ENCODE data around the gene RPL29. TPM values are rescaled to one million over a fixed set of nuclear protein-coding genes. Genes with fewer than 3 reads are reported as not detected.

RPL29 gene
- total RNA-seq, 1 donor from 2014 or later, result 466 TPM

Other genes starting within 250 kb of the RPL29 start
- gene IQCF6, start 216.7 kb downstream of the RPL29 start, total RNA-seq, result not detected
- gene IQCF2, start 134.3 kb downstream of the RPL29 start, total RNA-seq, result not detected
- not detected for gene IQCF5, start 120.3 kb downstream of the RPL29 start, total RNA-seq
- not detected for gene IQCF1, start 92.5 kb downstream of the RPL29 start, total RNA-seq
- gene RRP9, start 54.0 kb downstream of the RPL29 start, total RNA-seq, result 9.7 TPM
- gene PARP3, start 53.5 kb downstream of the RPL29 start, total RNA-seq, result 15.2 TPM
- 0.16 TPM for gene GPR62, start 40.5 kb downstream of the RPL29 start, total RNA-seq
- 91.4 TPM for gene PCBP4, start 28.4 kb downstream of the RPL29 start, total RNA-seq
- gene ABHD14B, start 21.8 kb downstream of the RPL29 start, total RNA-seq, result 13.6 TPM
- gene ABHD14A, start 20.8 kb downstream of the RPL29 start, total RNA-seq, result 12.5 TPM
- gene ACY1, start 12.4 kb downstream of the RPL29 start, total RNA-seq, result 20.3 TPM
- 21.2 TPM for gene DUSP7, start 60.7 kb upstream of the RPL29 start, total RNA-seq
- 1.5 TPM for gene POC1A, start 158.5 kb upstream of the RPL29 start, total RNA-seq
- 154 TPM for gene ALAS1, start 202.3 kb upstream of the RPL29 start, total RNA-seq
- 0.16 TPM for gene TLR9, start 229.8 kb upstream of the RPL29 start, total RNA-seq
- 69.5 TPM for gene TWF2, start 243.3 kb upstream of the RPL29 start, total RNA-seq
- 8.9 TPM for gene PPM1M, start 249.9 kb upstream of the RPL29 start, total RNA-seq

Data from cardiac septum (tissue), 1 donor.